Embryonic facial prominence (tissue), 1 donor: ENCODE results near the gene SPPL2B.
A peak's percentile ranks its signal among the peaks of the same experiment; 100 is the strongest.
"Not testable (repeated sequence)": the region's sequence is repeated elsewhere in the genome, so short reads cannot be mapped to it uniquely, and the experiment has no call there.

Source experiments
- DNase-seq: peaks from one replicate; pipeline ENCODE4 v3.0.0-alpha.2; 2016; ENCODE audit errors: extremely low spot score

SPPL2B gene

GRCh38 chr19:2381148-2381820 is 52.8 kb downstream of the SPPL2B start:
- no peak for DNase-seq

GRCh38 chr19:2382530-2383222 is 54.2 kb downstream of the SPPL2B start:
- no peak for DNase-seq

GRCh38 chr19:2385053-2385721 is 56.7 kb downstream of the SPPL2B start:
- no peak for DNase-seq

GRCh38 chr19:2387367-2388288 is 59.1 kb downstream of the SPPL2B start:
- no peak for DNase-seq

GRCh38 chr19:2389594-2389993 is 61.1 kb downstream of the SPPL2B start:
- no peak for DNase-seq

GRCh38 chr19:2391118-2391725 is 62.7 kb downstream of the SPPL2B start:
- DNase-seq, result peak; percentile 58

GRCh38 chr19:2392366-2392765 is 63.9 kb downstream of the SPPL2B start:
- no peak for DNase-seq

GRCh38 chr19:2392899-2393298 is 64.4 kb downstream of the SPPL2B start:
- DNase-seq, result not testable (repeated sequence)

GRCh38 chr19:2394054-2394441 is 65.6 kb downstream of the SPPL2B start:
- DNase-seq, result no peak

GRCh38 chr19:2394442-2395292 is 66.2 kb downstream of the SPPL2B start:
- no peak for DNase-seq

- not testable (repeated sequence) for DNase-seq
Measured at GRCh38 chr19:2395293-2395829, 66.9 kb downstream of the SPPL2B start.

GRCh38 chr19:2397173-2397572 is 68.7 kb downstream of the SPPL2B start:
- DNase-seq, result not testable (repeated sequence)

- no peak for DNase-seq
Measured at GRCh38 chr19:2398735-2399305, 70.3 kb downstream of the SPPL2B start.

- DNase-seq, result no peak
Measured at GRCh38 chr19:2399582-2399981, 71.1 kb downstream of the SPPL2B start.
